T-cell (primary cell): Measurements from ENCODE around the gene SLC24A4. TPM values are rescaled to one million over a fixed set of nuclear protein-coding genes. Genes with fewer than 3 reads are reported as not detected.

Experiments
- ATAC-seq, 4 experiments: fragments of 200-7000 bp in 3 of 4; fragments of 150-1000 bp in 1 of 4; cut with Tn5 transposase; replicated peaks in 1 of 4; 1 replicate in 3 of 4; 2 replicates in 1 of 4; pipeline ENCODE4 v1.10.0; 2021; ENCODE audit warnings: moderate library complexity in 3 of 4, mild to moderate bottlenecking in 2 of 4, moderate number of reproducible peaks in 1 of 4
- CTCF ChIA-PET, 2 donors: fragments of 300-600 bp; sonication (Branson Sonifier 250); formaldehyde crosslinking; loops; one replicate each; lab custom pipeline; 2022; ENCODE audit warnings: antibody characterized with exemption in 2 of 2; lab: Charles Lee
- POLR2A ChIA-PET, 2 donors: fragments of 300-600 bp; sonication (Branson Sonifier 250); formaldehyde crosslinking; loops; one replicate each; lab custom pipeline; 2022; ENCODE audit warnings: antibody characterized with exemption in 2 of 2; lab: Charles Lee
- DNase-seq, 35 experiments: peaks; one replicate each; pipeline versions ENCODE4 v3.0.0 to v3.0.0-alpha.2; 2013 to 2023
- H3K27ac ChIP-seq: one replicate; pipeline ENCODE4 v1.5.1; 2013; ENCODE audit warnings: low read length
- H3K27me3 ChIP-seq, 2 experiments: replicated peaks in 1 of 2; 1 replicate in 1 of 2; 2 replicates in 1 of 2; pipeline versions ENCODE4 v1.6.1 to v1.7.0; 2013; ENCODE audit warnings: low read length in 1 of 2, mixed read lengths in 1 of 2; ENCODE audit not compliant: control insufficient read depth in 2 of 2, insufficient read depth in 2 of 2; ENCODE audit errors: extremely low read depth in 1 of 2
- H3K36me3 ChIP-seq, 2 donors: 1 replicate in 1 of 2; 2 replicates in 1 of 2; pipeline versions ENCODE4 v1.6.1 to v1.7.0; 2013; ENCODE audit warnings: low read length in 1 of 2; ENCODE audit not compliant: control insufficient read depth in 2 of 2, insufficient read depth in 1 of 2; ENCODE audit errors: extremely low read depth in 1 of 2
- H3K4me1 ChIP-seq, 2 experiments: 1 replicate in 1 of 2; 2 replicates in 1 of 2; pipeline versions ENCODE4 v1.6.1 to v1.7.0; 2013; ENCODE audit warnings: low read length in 2 of 2, mixed read lengths in 1 of 2; ENCODE audit not compliant: insufficient read depth in 2 of 2, control insufficient read depth in 1 of 2; ENCODE audit errors: extremely low read depth in 1 of 2
- H3K4me3 ChIP-seq, 2 donors: 1 replicate in 1 of 2; 2 replicates in 1 of 2; pipeline versions ENCODE4 v1.5.1 to v1.7.0; 2013; ENCODE audit warnings: mild to moderate bottlenecking in 2 of 2, low read length in 1 of 2, moderate library complexity in 1 of 2; ENCODE audit not compliant: control insufficient read depth in 1 of 2; ENCODE audit errors: extremely low read depth in 1 of 2
- H3K9me3 ChIP-seq: 2 replicates; pipeline ENCODE4 v1.7.0; 2013
- H3K27ac Mint-ChIP-seq, 2 donors: one replicate each; pipeline ENCODE4 v1.8.0; 2020 to 2021; ENCODE audit warnings: mild to moderate bottlenecking in 2 of 2, mixed read lengths in 2 of 2
- H3K27me3 Mint-ChIP-seq, 2 donors: one replicate each; pipeline ENCODE4 v1.8.0; 2021 to 2022; ENCODE audit warnings: mixed read lengths in 2 of 2
- H3K36me3 Mint-ChIP-seq: one replicate; pipeline ENCODE4 v1.8.0; 2021; ENCODE audit warnings: mixed read lengths
- H3K4me1 Mint-ChIP-seq, 3 donors: one replicate each; pipeline ENCODE4 v1.8.0; 2020 to 2022; ENCODE audit warnings: mixed read lengths in 3 of 3, mild to moderate bottlenecking in 1 of 3
- H3K4me3 Mint-ChIP-seq, 3 donors: one replicate each; pipeline ENCODE4 v1.8.0; 2020 to 2022; ENCODE audit warnings: mild to moderate bottlenecking in 3 of 3, mixed read lengths in 3 of 3, moderate library complexity in 3 of 3
- H3K9me3 Mint-ChIP-seq, 3 donors: one replicate each; pipeline ENCODE4 v1.8.0; 2020 to 2022; ENCODE audit warnings: mixed read lengths in 3 of 3
- WGBS: methylation state at CpG from one replicate; pipeline ENCODE4 v1.1.5; 2013; ENCODE audit warnings: missing lambda C conversion rate; ENCODE audit not compliant: insufficient coverage; 5-methylcytosine and 5-hydroxymethylcytosine counted together
- total RNA-seq, 35 experiments: library from RNA in 6 of 35; stranded (reverse) in 6 of 35; fragments of 120-200 nt in 1 of 35; gene quantifications; one replicate each; pipeline versions ENCODE4 v1.2.1 to v1.2.4 and lab custom pipeline; 2013 to 2026

Gene SLC24A4
- total RNA-seq, 5 donors from 2014 or later (not counting 1 experiment from before 2014, with no cell fraction given) = 0.14 to 0.15 TPM; not detected in 3

GRCh38 chr14:92282669-92283068, 40.3 kb upstream of the SLC24A4 start:
- ATAC-seq (no peak), DNase-seq (no peak)
- H3K27ac ChIP-seq = no peak overlapping the region
- H3K27me3 ChIP-seq = peaks cover 0 to 5% of the 10 kb centered on the region in 2 experiments
- POLR2A ChIA-PET = no interaction called here
- no peaks in the 10 kb centered on the region for H3K9me3 ChIP-seq
- no peaks in the 10 kb centered on the region for H3K36me3 Mint-ChIP-seq
- H3K4me3 ChIP-seq = no peak overlapping the region
- no peaks in the 10 kb centered on the region for H3K36me3 ChIP-seq
- H3K27me3 Mint-ChIP-seq = no peaks in the 10 kb centered on the region
- no peak overlapping the region for H3K4me3 Mint-ChIP-seq
- no CpG with 5 or more reads among the region's 2 CpGs for WGBS
- CTCF ChIA-PET = no interaction called here
- no peak overlapping the region for H3K27ac Mint-ChIP-seq
- peaks cover 20 to 27% (median 21%) of the 10 kb centered on the region in 3 donors for H3K4me1 Mint-ChIP-seq
- H3K4me1 ChIP-seq = peaks cover 11 to 13% of the 10 kb centered on the region in 2 experiments
- H3K9me3 Mint-ChIP-seq = no peaks in the 10 kb centered on the region

- no peak overlapping the region for H3K4me3 ChIP-seq
- H3K27me3 ChIP-seq = peaks cover 0 to 15% of the 10 kb centered on the region in 2 experiments
- Mint-ChIP-seq H3K27ac (no peak overlapping the region), H3K27me3 (peaks cover 3 to 12% of the 10 kb centered on the region in 2 donors), H3K4me3 (no peak overlapping the region), H3K9me3 (no peaks in the 10 kb centered on the region), H3K36me3 (no peaks in the 10 kb centered on the region), H3K4me1 (peaks cover 14 to 16% (median 14%) of the 10 kb centered on the region in 3 donors)
- ATAC-seq (no peak), DNase-seq (no peak)
- H3K4me1 ChIP-seq = peaks cover 8 to 12% of the 10 kb centered on the region in 2 experiments
- ChIA-PET CTCF (no interaction called here), POLR2A (no interaction called here)
- WGBS = 69% methylated on average over 3 of the region's 3 CpGs
- H3K27ac ChIP-seq = no peak overlapping the region
- H3K9me3 ChIP-seq = no peaks in the 10 kb centered on the region
- no peaks in the 10 kb centered on the region for H3K36me3 ChIP-seq
Observed at GRCh38 chr14:92285311-92285710, 37.7 kb upstream of the SLC24A4 start.

- H3K36me3 Mint-ChIP-seq = no peaks in the 10 kb centered on the region
- H3K4me1 Mint-ChIP-seq = no peaks in the 10 kb centered on the region
- no peaks in the 10 kb centered on the region for H3K9me3 Mint-ChIP-seq
- H3K4me3 Mint-ChIP-seq = no peak overlapping the region
- Histone ChIP-seq H3K27me3 (peaks cover 0 to 15% of the 10 kb centered on the region in 2 experiments), H3K4me3 (no peak overlapping the region), H3K4me1 (no peaks in the 10 kb centered on the region), H3K36me3 (no peaks in the 10 kb centered on the region), H3K9me3 (no peaks in the 10 kb centered on the region), H3K27ac (no peak overlapping the region)
- H3K27me3 Mint-ChIP-seq = peaks cover 3 to 12% of the 10 kb centered on the region in 2 donors
- 90% methylated on average over 6 of the region's 10 CpGs for WGBS
- ATAC-seq (no peak), DNase-seq (no peak)
- no peak overlapping the region for H3K27ac Mint-ChIP-seq
- ChIA-PET CTCF (no interaction called here), POLR2A (no interaction called here)
Observed at GRCh38 chr14:92287987-92288386, 35.0 kb upstream of the SLC24A4 start.

GRCh38 chr14:92288994-92289660, 33.8 kb upstream of the SLC24A4 start:
- WGBS = 69% methylated on average over 2 of the region's 9 CpGs
- no peak overlapping the region for H3K4me3 ChIP-seq
- peaks cover 3 to 12% of the 10 kb centered on the region in 2 donors for H3K27me3 Mint-ChIP-seq
- no peaks in the 10 kb centered on the region for H3K36me3 ChIP-seq
- H3K27ac Mint-ChIP-seq = no peak overlapping the region
- ATAC-seq (no peak), DNase-seq (no peak)
- no peak overlapping the region for H3K4me3 Mint-ChIP-seq
- no peaks in the 10 kb centered on the region for H3K9me3 ChIP-seq
- H3K4me1 Mint-ChIP-seq = no peaks in the 10 kb centered on the region
- POLR2A ChIA-PET = no interaction called here
- H3K27ac ChIP-seq = no peak overlapping the region
- no peaks in the 10 kb centered on the region for H3K4me1 ChIP-seq
- CTCF ChIA-PET = no interaction called here
- no peaks in the 10 kb centered on the region for H3K36me3 Mint-ChIP-seq
- no peaks in the 10 kb centered on the region for H3K9me3 Mint-ChIP-seq
- peaks cover 0 to 15% of the 10 kb centered on the region in 2 experiments for H3K27me3 ChIP-seq

GRCh38 chr14:92292673-92293072, 30.3 kb upstream of the SLC24A4 start:
- Histone ChIP-seq H3K4me3 (no peak overlapping the region), H3K27ac (no peak overlapping the region), H3K27me3 (peaks cover 0 to 17% of the 10 kb centered on the region in 2 experiments), H3K4me1 (no peaks in the 10 kb centered on the region), H3K36me3 (no peaks in the 10 kb centered on the region), H3K9me3 (no peaks in the 10 kb centered on the region)
- H3K36me3 Mint-ChIP-seq = no peaks in the 10 kb centered on the region
- ChIA-PET POLR2A (no interaction called here), CTCF (no interaction called here)
- no peak for DNase-seq
- peaks cover 10 to 17% of the 10 kb centered on the region in 2 donors for H3K27me3 Mint-ChIP-seq
- H3K4me3 Mint-ChIP-seq = no peak overlapping the region
- no peak for ATAC-seq
- no peaks in the 10 kb centered on the region for H3K9me3 Mint-ChIP-seq
- no peak overlapping the region for H3K27ac Mint-ChIP-seq
- WGBS = no CpG with 5 or more reads among the region's 2 CpGs
- H3K4me1 Mint-ChIP-seq = no peaks in the 10 kb centered on the region

GRCh38 chr14:92294506-92294905, 28.5 kb upstream of the SLC24A4 start:
- no peak overlapping the region for H3K27ac Mint-ChIP-seq
- WGBS = no CpG with 5 or more reads among the region's 2 CpGs
- H3K27me3 Mint-ChIP-seq = peaks cover 7 to 16% of the 10 kb centered on the region in 2 donors
- Histone ChIP-seq H3K4me1 (no peaks in the 10 kb centered on the region), H3K36me3 (no peaks in the 10 kb centered on the region), H3K27me3 (peaks cover 0 to 11% of the 10 kb centered on the region in 2 experiments), H3K27ac (no peak overlapping the region), H3K4me3 (no peak overlapping the region), H3K9me3 (no peaks in the 10 kb centered on the region)
- CTCF ChIA-PET = no interaction called here
- POLR2A ChIA-PET = no interaction called here
- no peak overlapping the region for H3K4me3 Mint-ChIP-seq
- H3K9me3 Mint-ChIP-seq = no peaks in the 10 kb centered on the region
- DNase-seq (no peak), ATAC-seq (no peak)
- H3K4me1 Mint-ChIP-seq = no peaks in the 10 kb centered on the region
- no peaks in the 10 kb centered on the region for H3K36me3 Mint-ChIP-seq
